Measurements from ENCODE around the gene FAM181B. TPM values are rescaled to one million over a fixed set of nuclear protein-coding genes. Genes with fewer than 3 reads are reported as not detected.

The FAM181B gene
- total RNA-seq, result not detected

- no peak for TF ChIP-seq CTCF (IDR thresholded peaks at IDR 0.05)
Measured at GRCh38 chr11:82733444-82734119, at the start of gene FAM181B. Gene FAM181B (minus strand): TSS chr11:82733864. CDS start chr11:82733729, 135 bp downstream.

GRCh38 chr11:82782825-82783374, 49.2 kb upstream of the FAM181B start:
- peaks cover 3% of the 10 kb centered on the region for H3K9me3 Mint-ChIP-seq
- no peak for ATAC-seq
- no peak overlapping the region for H3K4me3 Mint-ChIP-seq
- H3K36me3 Mint-ChIP-seq (ENCODE audit: low read depth), result no peaks in the 10 kb centered on the region
- ChIA-PET CTCF (no interaction called here), POLR2A (no interaction called here)
- H3K4me1 Mint-ChIP-seq (ENCODE audit: low read depth), result no peaks in the 10 kb centered on the region
- no peak for DNase-seq
- peaks cover 5% of the 10 kb centered on the region for H3K27me3 Mint-ChIP-seq
- TF ChIP-seq CTCF (IDR thresholded peaks at IDR 0.05), result no peak
- H3K27ac Mint-ChIP-seq, result no peak overlapping the region
- intact Hi-C loops (cut with micrococcal nuclease), result no loop called here

More at GRCh38 chr11:82733444-82734119, at the start of gene FAM181B:
- CTCF ChIA-PET, result interaction anchor here (1.4 to 2.6 kb wide), 4 partner anchors 14 to 517 kb away, joined by 3 to 9 read pairs (median 4); no protein-coding TSS in a partner anchor
- Mint-ChIP-seq H3K27me3 (peaks cover 54% of the 10 kb centered on the region), H3K4me1 (ENCODE audit: low read depth) (peaks cover 4% of the 10 kb centered on the region), H3K9me3 (no peaks in the 10 kb centered on the region), H3K4me3 (peak within 1 kb of the TSS; percentile 52), H3K27ac (no peak within 1 kb of the TSS), H3K36me3 (ENCODE audit: low read depth) (no peaks in the 10 kb centered on the region)
- peak; percentile 76 for ATAC-seq
- DNase-seq, result peak; percentile 44
- POLR2A ChIA-PET, result no interaction called here
- intact Hi-C loops (cut with micrococcal nuclease), result no loop called here

GRCh38 chr11:82778776-82779175, 45.1 kb upstream of the FAM181B start:
- Mint-ChIP-seq H3K4me3 (no peak overlapping the region), H3K4me1 (ENCODE audit: low read depth) (no peaks in the 10 kb centered on the region), H3K9me3 (peaks cover 19% of the 10 kb centered on the region), H3K27ac (no peak overlapping the region), H3K27me3 (peaks cover 9% of the 10 kb centered on the region), H3K36me3 (ENCODE audit: low read depth) (peaks cover 3% of the 10 kb centered on the region)
- ChIA-PET CTCF (interaction anchor here (1.5 kb wide), 1 partner anchor 61 kb away, joined by 4 read pairs; no protein-coding TSS in a partner anchor), POLR2A (no interaction called here)
- no peak for TF ChIP-seq CTCF (IDR thresholded peaks at IDR 0.05)
- DNase-seq (no peak), ATAC-seq (no peak)
- intact Hi-C loops (cut with micrococcal nuclease), result no loop called here

- H3K27ac Mint-ChIP-seq, result no peak overlapping the region
- no peak for ATAC-seq
- no peak for DNase-seq
- H3K4me3 Mint-ChIP-seq, result no peak overlapping the region
- intact Hi-C loops (cut with micrococcal nuclease), result no loop called here
- peaks cover 19% of the 10 kb centered on the region for H3K9me3 Mint-ChIP-seq
- TF ChIP-seq CTCF (IDR thresholded peaks at IDR 0.05), result no peak
- POLR2A ChIA-PET, result interaction anchor here (0.5 kb wide), 1 partner anchor 674 kb away, joined by 4 read pairs; no protein-coding TSS in a partner anchor
- peaks cover 9% of the 10 kb centered on the region for H3K27me3 Mint-ChIP-seq
- H3K36me3 Mint-ChIP-seq (ENCODE audit: low read depth), result peaks cover 3% of the 10 kb centered on the region
- CTCF ChIA-PET, result interaction anchor here (0.7 to 2.1 kb wide), 8 partner anchors 9 to 722 kb away, joined by 3 to 8 read pairs (median 4); no protein-coding TSS in a partner anchor
- H3K4me1 Mint-ChIP-seq (ENCODE audit: low read depth), result no peaks in the 10 kb centered on the region
Measured at GRCh38 chr11:82776377-82776776, 42.7 kb upstream of the FAM181B start.

All from activated CD8-positive, alpha-beta T cell treated with anti-CD3 and anti-CD28 coated beads for 36 hours (primary cell).